MM.1S (cell line): ENCODE results near the gene GPC5.

ENCODE experiments used
- DNase-seq: peaks from one replicate; pipeline ENCODE4 v3.0.0-alpha.2; 2015
- H2AFZ ChIP-seq: fragments of 300-600 bp; sonication (generic); 2 replicates; pipeline ENCODE4 v1.6.0; 2016; ENCODE audit warnings: antibody characterized with exemption, low read length
- H3F3A ChIP-seq: fragments of 300-600 bp; sonication (generic); 2 replicates; pipeline ENCODE4 v1.6.1; 2016; ENCODE audit warnings: mild to moderate bottlenecking, antibody characterized with exemption, low read length, moderate library complexity, mixed read lengths; ENCODE audit not compliant: insufficient read depth
- H3K27ac ChIP-seq: fragments of 300-600 bp; sonication (generic); 2 replicates; pipeline ENCODE4 v1.5.1; 2016; ENCODE audit warnings: mild to moderate bottlenecking, low read length
- H3K27me3 ChIP-seq: fragments of 300-600 bp; sonication (generic); replicated peaks from 2 replicates; pipeline ENCODE4 v1.6.0; 2016; ENCODE audit warnings: low read length; ENCODE audit not compliant: insufficient read depth
- H3K36me3 ChIP-seq: fragments of 300-600 bp; sonication (generic); replicated peaks from 2 replicates; pipeline ENCODE4 v1.6.1; 2016; ENCODE audit warnings: mild to moderate bottlenecking, low read length, mixed read lengths; ENCODE audit not compliant: insufficient read depth
- H3K4me1 ChIP-seq: fragments of 300-600 bp; sonication (generic); 2 replicates; pipeline ENCODE4 v1.6.1; 2016; ENCODE audit warnings: low read length, mixed read lengths
- H3K4me2 ChIP-seq: fragments of 300-600 bp; sonication (generic); 2 replicates; pipeline ENCODE4 v1.6.0; 2016; ENCODE audit warnings: low read depth, low read length
- H3K4me3 ChIP-seq: fragments of 300-600 bp; sonication (generic); 2 replicates; pipeline ENCODE4 v1.5.1; 2016; ENCODE audit warnings: low read length, mixed read lengths
- H3K79me2 ChIP-seq: fragments of 300-600 bp; sonication (generic); 2 replicates; pipeline ENCODE4 v1.6.1; 2016; ENCODE audit warnings: mixed run types, low read length, mixed read lengths
- H3K9ac ChIP-seq: fragments of 300-600 bp; sonication (generic); 2 replicates; pipeline ENCODE4 v1.6.1; 2016; ENCODE audit warnings: low read length, mixed read lengths
- H3K9me2 ChIP-seq: fragments of 300-600 bp; sonication (generic); replicated peaks from 2 replicates; pipeline ENCODE4 v1.6.1; 2016; ENCODE audit warnings: mild to moderate bottlenecking, low read length, mixed read lengths; ENCODE audit not compliant: insufficient read depth
- H3K9me3 ChIP-seq: fragments of 300-600 bp; sonication (generic); replicated peaks from 2 replicates; pipeline ENCODE4 v1.6.1; 2016; ENCODE audit warnings: mild to moderate bottlenecking, low read length, mixed read lengths; ENCODE audit not compliant: insufficient read depth
- H4K20me1 ChIP-seq: fragments of 300-600 bp; sonication (generic); 2 replicates; pipeline ENCODE4 v1.6.1; 2016; ENCODE audit warnings: mild to moderate bottlenecking, low read length, moderate library complexity, mixed read lengths; ENCODE audit not compliant: insufficient read depth
- EZH2 ChIP-seq: fragments of 300-600 bp; sonication (generic); optimal IDR thresholded peaks from 2 replicates; pipeline ENCODE3; 2017; ENCODE audit warnings: low read depth, mild to moderate bottlenecking, antibody characterized with exemption, low read length, mixed read lengths
- EZH2phosphoT487 ChIP-seq: fragments of 300-600 bp; sonication (generic); IDR thresholded peaks from 2 replicates; pipeline ENCODE4 v1.6.1; 2018; ENCODE audit warnings: antibody characterized with exemption, low read length
- TF ChIP-seq, protein P1 (sequence below): fragments of 300-600 bp; sonication (generic); IDR thresholded peaks from 2 replicates; pipeline ENCODE4 v1.5.1; 2016; ENCODE audit warnings: antibody characterized with exemption, low read length, mixed read lengths

GPC5 gene

DNA sequence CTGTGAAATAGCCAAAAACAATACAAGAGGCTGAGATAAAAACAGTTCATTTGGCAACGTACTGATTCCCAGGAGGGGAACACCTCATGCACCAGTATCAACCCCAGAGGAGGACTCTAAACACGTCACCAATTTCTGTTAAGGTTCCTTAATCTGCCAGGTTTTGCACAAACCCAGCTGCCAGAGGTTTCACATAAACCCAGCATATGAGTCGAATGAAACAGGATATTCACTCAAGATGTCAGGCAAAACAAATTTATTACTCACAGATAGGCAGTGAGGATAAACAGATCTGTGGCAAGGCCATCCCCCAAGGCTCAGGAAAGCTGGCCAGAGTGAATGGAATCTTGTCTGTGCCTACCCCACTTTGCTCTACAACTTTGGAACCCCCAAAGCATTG is 210.9 kb downstream of the GPC5 start:
- no peak overlapping the region for H2AFZ ChIP-seq
- no peaks in the 10 kb centered on the region for H3F3A ChIP-seq
- no peak overlapping the region for H3K4me3 ChIP-seq
- H3K36me3 ChIP-seq: no peaks in the 10 kb centered on the region
- H3K9ac ChIP-seq: no peak overlapping the region
- no peaks in the 10 kb centered on the region for H3K9me2 ChIP-seq
- no peaks in the 10 kb centered on the region for H3K27me3 ChIP-seq
- H3K79me2 ChIP-seq: no peaks in the 10 kb centered on the region
- no peaks in the 10 kb centered on the region for H3K4me1 ChIP-seq
- TF ChIP-seq EZH2phosphoT487: no peak
- no peak for TF ChIP-seq EZH2
- TF ChIP-seq, protein P1, sequence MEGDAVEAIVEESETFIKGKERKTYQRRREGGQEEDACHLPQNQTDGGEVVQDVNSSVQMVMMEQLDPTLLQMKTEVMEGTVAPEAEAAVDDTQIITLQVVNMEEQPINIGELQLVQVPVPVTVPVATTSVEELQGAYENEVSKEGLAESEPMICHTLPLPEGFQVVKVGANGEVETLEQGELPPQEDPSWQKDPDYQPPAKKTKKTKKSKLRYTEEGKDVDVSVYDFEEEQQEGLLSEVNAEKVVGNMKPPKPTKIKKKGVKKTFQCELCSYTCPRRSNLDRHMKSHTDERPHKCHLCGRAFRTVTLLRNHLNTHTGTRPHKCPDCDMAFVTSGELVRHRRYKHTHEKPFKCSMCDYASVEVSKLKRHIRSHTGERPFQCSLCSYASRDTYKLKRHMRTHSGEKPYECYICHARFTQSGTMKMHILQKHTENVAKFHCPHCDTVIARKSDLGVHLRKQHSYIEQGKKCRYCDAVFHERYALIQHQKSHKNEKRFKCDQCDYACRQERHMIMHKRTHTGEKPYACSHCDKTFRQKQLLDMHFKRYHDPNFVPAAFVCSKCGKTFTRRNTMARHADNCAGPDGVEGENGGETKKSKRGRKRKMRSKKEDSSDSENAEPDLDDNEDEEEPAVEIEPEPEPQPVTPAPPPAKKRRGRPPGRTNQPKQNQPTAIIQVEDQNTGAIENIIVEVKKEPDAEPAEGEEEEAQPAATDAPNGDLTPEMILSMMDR: no peak
- no peak overlapping the region for H3K4me2 ChIP-seq
- DNase-seq: no peak
- H3K9me3 ChIP-seq: no peaks in the 10 kb centered on the region
- no peak overlapping the region for H3K27ac ChIP-seq
- no peaks in the 10 kb centered on the region for H4K20me1 ChIP-seq

DNA sequence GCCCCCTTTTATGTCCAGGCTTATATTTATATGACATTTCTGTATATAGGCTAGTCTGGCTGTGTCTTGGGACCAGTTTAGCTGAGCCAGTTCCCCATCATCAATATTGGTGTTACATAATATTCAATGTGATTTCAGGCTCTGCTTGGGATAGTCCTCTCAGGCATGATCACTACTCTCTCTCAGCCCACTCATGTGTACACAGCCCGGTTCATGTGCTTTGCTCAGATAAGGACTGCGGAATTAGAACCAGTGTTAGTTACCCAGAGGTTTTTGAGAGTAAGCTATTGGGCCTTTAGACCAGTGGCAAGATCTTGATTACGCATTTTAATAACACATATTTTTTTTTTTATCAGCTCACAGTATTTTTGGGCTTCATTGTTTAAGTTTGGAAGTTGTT is 219.9 kb downstream of the GPC5 start:
- no peak for DNase-seq
- Histone ChIP-seq H3K27me3 (no peaks in the 10 kb centered on the region), H3K79me2 (no peaks in the 10 kb centered on the region), H3K9me2 (no peaks in the 10 kb centered on the region), H3K4me3 (no peak overlapping the region), H3K27ac (no peak overlapping the region), H3K9ac (no peak overlapping the region), H3K4me2 (no peak overlapping the region), H3K36me3 (no peaks in the 10 kb centered on the region), H2AFZ (no peak overlapping the region), H3K9me3 (no peaks in the 10 kb centered on the region), H3F3A (no peaks in the 10 kb centered on the region), H3K4me1 (no peaks in the 10 kb centered on the region), H4K20me1 (no peaks in the 10 kb centered on the region)
- no peak for TF ChIP-seq EZH2
- TF ChIP-seq, protein P1: no peak
- no peak for TF ChIP-seq EZH2phosphoT487

DNA sequence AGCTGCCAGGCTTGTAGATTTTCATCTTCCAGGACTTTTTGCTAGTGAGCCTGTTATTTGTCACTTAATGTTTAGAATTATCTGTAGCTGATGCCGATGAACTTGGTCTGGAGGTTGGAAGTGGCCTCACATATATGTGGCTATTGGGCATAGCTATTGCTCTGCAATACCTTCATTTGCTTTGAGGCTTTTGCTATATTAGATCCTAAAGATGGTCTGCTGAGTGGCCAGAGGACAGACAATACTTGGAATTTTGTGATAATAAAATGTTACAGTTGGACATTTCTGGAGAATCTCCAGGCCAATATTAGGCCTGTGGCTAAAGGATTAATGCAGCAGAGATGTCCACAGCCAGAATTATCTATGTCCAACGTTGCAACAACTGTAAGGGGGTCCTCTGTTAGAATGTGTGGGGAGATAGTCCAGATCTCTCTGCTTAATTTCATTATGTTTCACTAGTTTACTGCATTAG is 222.3 kb downstream of the GPC5 start:
- Histone ChIP-seq H3K4me3 (no peak overlapping the region), H3K9ac (no peak overlapping the region), H3F3A (no peaks in the 10 kb centered on the region), H3K4me2 (no peak overlapping the region), H3K4me1 (no peaks in the 10 kb centered on the region), H4K20me1 (no peaks in the 10 kb centered on the region), H3K9me2 (no peaks in the 10 kb centered on the region), H3K9me3 (no peaks in the 10 kb centered on the region), H3K36me3 (no peaks in the 10 kb centered on the region), H2AFZ (no peak overlapping the region), H3K27me3 (no peaks in the 10 kb centered on the region), H3K79me2 (no peaks in the 10 kb centered on the region), H3K27ac (no peak overlapping the region)
- no peak for DNase-seq
- TF ChIP-seq EZH2phosphoT487: no peak
- TF ChIP-seq, protein P1: no peak
- no peak for TF ChIP-seq EZH2
